Loucy (cell line): ENCODE measurements around the gene RUVBL2.
"Not testable (repeated sequence)": the region's sequence is repeated elsewhere in the genome, so short reads cannot be mapped to it uniquely, and the experiment has no call there.

Source experiments
- H2AFZ ChIP-seq: fragments of 200-600 bp; sonication (generic); 2 replicates; pipeline ENCODE4 v1.6.0; 2016; ENCODE audit warnings: antibody characterized with exemption, mild to moderate bottlenecking, low read length, moderate library complexity
- H3F3A ChIP-seq: fragments of 200-600 bp; 2 replicates; pipeline ENCODE4 v1.6.0; 2016; ENCODE audit warnings: antibody characterized with exemption, low read depth, mild to moderate bottlenecking
- H3K27me3 ChIP-seq: fragments of 200-600 bp; sonication (generic); 2 replicates; pipeline ENCODE4 v1.6.1; 2014; ENCODE audit warnings: low read length, mild to moderate bottlenecking; ENCODE audit not compliant: insufficient read depth, poor library complexity, severe bottlenecking
- H3K36me3 ChIP-seq: fragments of 200-600 bp; sonication (generic); 2 replicates; pipeline ENCODE4 v1.6.1; 2016; ENCODE audit warnings: low read length; ENCODE audit not compliant: insufficient read depth
- H3K4me1 ChIP-seq: fragments of 200-600 bp; sonication (generic); 2 replicates; pipeline ENCODE4 v1.5.1; 2014; ENCODE audit warnings: low read length, mild to moderate bottlenecking; ENCODE audit not compliant: insufficient read depth, poor library complexity, severe bottlenecking
- H3K4me2 ChIP-seq: fragments of 200-600 bp; sonication (generic); 2 replicates; pipeline ENCODE4 v1.6.0; 2014; ENCODE audit warnings: antibody characterized with exemption, low read length, low read depth, mild to moderate bottlenecking; ENCODE audit not compliant: poor library complexity, severe bottlenecking
- H3K4me3 ChIP-seq: fragments of 200-600 bp; sonication (generic); 2 replicates; pipeline ENCODE4 v1.5.1; 2014; ENCODE audit warnings: low read length, mild to moderate bottlenecking, mixed read lengths; ENCODE audit not compliant: poor library complexity, severe bottlenecking
- H3K79me2 ChIP-seq: fragments of 200-600 bp; sonication (generic); 2 replicates; pipeline ENCODE4 v1.6.1; 2014; ENCODE audit warnings: low read length; ENCODE audit not compliant: insufficient read depth
- H3K9ac ChIP-seq: fragments of 200-600 bp; sonication (generic); 2 replicates; pipeline ENCODE4 v1.6.0; 2014; ENCODE audit warnings: mild to moderate bottlenecking, low read depth, low read length, moderate library complexity; ENCODE audit not compliant: poor library complexity, severe bottlenecking
- H3K9me2 ChIP-seq: fragments of 200-600 bp; sonication (generic); replicated peaks from 2 replicates; pipeline ENCODE4 v1.6.1; 2016; ENCODE audit warnings: low read depth, low read length, mixed read lengths
- H3K9me3 ChIP-seq: fragments of 200-600 bp; sonication (generic); 2 replicates; pipeline ENCODE4 v1.6.1; 2014; ENCODE audit warnings: mild to moderate bottlenecking, antibody characterized with exemption, low read length, low read depth; ENCODE audit not compliant: insufficient read depth
- H4K20me1 ChIP-seq: fragments of 200-600 bp; sonication (generic); 2 replicates; pipeline ENCODE4 v1.6.0; 2014; ENCODE audit warnings: antibody characterized with exemption, low read length, mild to moderate bottlenecking; ENCODE audit not compliant: insufficient read depth, poor library complexity, severe bottlenecking
- CTCF ChIP-seq: fragments of 200-600 bp; sonication (generic); conservative IDR thresholded peaks from 2 replicates; pipeline ENCODE4 v1.5.1; 2014; ENCODE audit warnings: mild to moderate bottlenecking, antibody characterized with exemption, low read length
- EZH2phosphoT487 ChIP-seq: fragments of 200-600 bp; IDR thresholded peaks from 2 replicates; pipeline ENCODE4 v1.6.1; 2018; ENCODE audit warnings: antibody characterized with exemption, mild to moderate bottlenecking, moderate library complexity, borderline replicate concordance

RUVBL2 gene

GRCh38 chr19:49036815-49037214, 43.1 kb downstream of the RUVBL2 start, which contains the start of gene CGB1:
CGB1 (minus strand) TSS chr19:49036895; CDS start chr19:49036711, 184 bp downstream.
- peak; percentile 70 for TF ChIP-seq CTCF
- H3K4me3 ChIP-seq, H3K9me2 ChIP-seq: not testable (repeated sequence)

GRCh38 chr19:49038111-49038510, 44.4 kb downstream of the RUVBL2 start:
- H3K79me2 ChIP-seq, H3K4me1 ChIP-seq, H3K4me3 ChIP-seq, H3K9me3 ChIP-seq, H3K9me2 ChIP-seq, H3K36me3 ChIP-seq, H3K9ac ChIP-seq, H3K4me2 ChIP-seq, H2AFZ ChIP-seq, H3K27me3 ChIP-seq, H4K20me1 ChIP-seq, H3F3A ChIP-seq: not testable (repeated sequence)

More at GRCh38 chr19:49036815-49037214, 43.1 kb downstream of the RUVBL2 start, which contains the start of gene CGB1:
- H3K9me3 ChIP-seq, H3K27me3 ChIP-seq, H2AFZ ChIP-seq, H4K20me1 ChIP-seq, H3K4me1 ChIP-seq, H3K79me2 ChIP-seq, H3K36me3 ChIP-seq, H3F3A ChIP-seq, H3K9ac ChIP-seq, H3K4me2 ChIP-seq: not testable (repeated sequence)

GRCh38 chr19:49038557-49039276, 45.0 kb downstream of the RUVBL2 start:
- not testable (repeated sequence) for H3K9me3 ChIP-seq, H3F3A ChIP-seq, H4K20me1 ChIP-seq, H3K9me2 ChIP-seq, H3K4me1 ChIP-seq, H3K79me2 ChIP-seq, H3K36me3 ChIP-seq, H3K4me3 ChIP-seq, H3K27me3 ChIP-seq, H3K9ac ChIP-seq, H3K4me2 ChIP-seq, H2AFZ ChIP-seq

GRCh38 chr19:49039736-49040135, 46.0 kb downstream of the RUVBL2 start:
- not testable (repeated sequence) for H3K27me3 ChIP-seq, H3K79me2 ChIP-seq, H3K36me3 ChIP-seq, H3K9me3 ChIP-seq, H3K9me2 ChIP-seq, H3F3A ChIP-seq, H3K4me1 ChIP-seq, H2AFZ ChIP-seq, H3K9ac ChIP-seq, H4K20me1 ChIP-seq, H3K4me2 ChIP-seq, H3K4me3 ChIP-seq

GRCh38 chr19:49042177-49042576, 48.5 kb downstream of the RUVBL2 start:
- H3K4me1 ChIP-seq: no peaks in the 10 kb centered on the region
- H3K79me2 ChIP-seq: no peaks in the 10 kb centered on the region
- no peaks in the 10 kb centered on the region for H3K27me3 ChIP-seq
- TF ChIP-seq CTCF (no peak), EZH2phosphoT487 (no peak)
- H2AFZ ChIP-seq: no peak overlapping the region
- H4K20me1 ChIP-seq: no peaks in the 10 kb centered on the region
- no peaks in the 10 kb centered on the region for H3K36me3 ChIP-seq
- H3K4me3 ChIP-seq: no peak overlapping the region
- no peaks in the 10 kb centered on the region for H3K9me2 ChIP-seq
- H3F3A ChIP-seq: no peaks in the 10 kb centered on the region
- H3K9me3 ChIP-seq: no peaks in the 10 kb centered on the region
- no peak overlapping the region for H3K4me2 ChIP-seq
- H3K9ac ChIP-seq: no peak overlapping the region

GRCh38 chr19:49042666-49043065, 49.0 kb downstream of the RUVBL2 start:
- not testable (repeated sequence) for H3K27me3 ChIP-seq, H3K9ac ChIP-seq, H4K20me1 ChIP-seq, H3K4me1 ChIP-seq, H3K4me3 ChIP-seq, H3K79me2 ChIP-seq, H3K9me2 ChIP-seq, H3F3A ChIP-seq, H3K4me2 ChIP-seq, H3K9me3 ChIP-seq, H3K36me3 ChIP-seq, H2AFZ ChIP-seq
